HG03066 (cell line): ENCODE data around the gene HHIPL1.

Experiments
- ATAC-seq: cut with Tn5 transposase; IDR thresholded peaks from one replicate; pipeline ENCODE4 v1.9.1; 2021; ENCODE audit warnings: low read depth; ENCODE audit not compliant: unreplicated experiment

HHIPL1 gene

DNA sequence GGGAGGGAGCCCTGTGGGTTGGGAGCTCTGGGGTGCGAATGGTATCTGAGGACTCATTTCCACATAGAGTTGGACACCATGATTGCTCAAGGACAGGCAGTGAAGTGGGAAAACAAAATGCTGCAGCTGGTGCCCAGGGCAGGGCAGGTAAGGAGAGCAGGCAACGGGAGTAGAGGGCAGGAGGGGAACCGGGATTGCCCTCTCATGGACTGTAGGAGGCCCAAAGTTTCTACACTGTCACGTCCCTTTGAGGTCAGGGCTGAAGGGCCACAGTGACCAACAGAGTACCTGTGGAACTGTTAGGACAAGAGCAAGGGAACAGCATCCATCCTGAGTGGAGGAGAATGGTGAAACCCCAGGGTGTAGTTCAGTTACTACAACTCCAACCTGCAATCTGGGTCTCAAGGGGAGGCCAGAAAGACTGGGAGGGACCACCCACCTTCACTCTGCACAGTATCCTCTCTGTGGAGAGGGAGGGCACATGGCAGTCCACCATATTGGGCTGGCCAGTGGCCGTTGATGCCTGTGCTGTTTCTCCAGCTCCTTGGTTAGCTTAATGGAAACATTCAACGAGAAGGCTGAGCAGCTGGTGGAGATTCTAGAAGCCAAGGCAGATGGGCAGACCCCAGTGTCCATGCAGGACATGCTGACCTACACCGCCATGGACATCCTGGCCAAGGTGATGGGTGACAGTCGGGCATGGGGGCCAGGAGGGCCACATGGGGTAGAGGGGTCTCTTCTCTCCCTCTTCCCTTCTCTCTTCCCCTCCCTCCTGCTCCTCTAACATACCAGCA lies 61.4 kb downstream of the HHIPL1 start:
- no peak for ATAC-seq

DNA sequence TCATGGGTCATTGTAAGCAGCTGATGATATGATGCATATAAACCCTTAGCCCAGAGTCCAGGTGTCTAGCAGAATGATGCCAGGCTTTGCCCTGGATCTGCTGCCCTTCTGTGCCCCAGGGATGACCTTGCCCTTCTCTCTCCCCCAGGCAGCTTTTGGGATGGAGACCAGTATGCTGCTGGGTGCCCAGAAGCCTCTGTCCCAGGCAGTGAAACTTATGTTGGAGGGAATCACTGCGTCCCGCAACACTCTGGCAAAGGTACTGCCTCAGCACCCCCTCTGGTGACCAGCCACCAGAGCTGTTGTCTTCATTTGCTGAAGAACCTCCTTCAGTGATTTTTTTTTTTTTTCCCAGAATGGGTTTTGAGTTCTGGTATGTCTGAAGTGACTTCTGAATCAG lies 62.5 kb downstream of the HHIPL1 start:
- ATAC-seq, result no peak

DNA sequence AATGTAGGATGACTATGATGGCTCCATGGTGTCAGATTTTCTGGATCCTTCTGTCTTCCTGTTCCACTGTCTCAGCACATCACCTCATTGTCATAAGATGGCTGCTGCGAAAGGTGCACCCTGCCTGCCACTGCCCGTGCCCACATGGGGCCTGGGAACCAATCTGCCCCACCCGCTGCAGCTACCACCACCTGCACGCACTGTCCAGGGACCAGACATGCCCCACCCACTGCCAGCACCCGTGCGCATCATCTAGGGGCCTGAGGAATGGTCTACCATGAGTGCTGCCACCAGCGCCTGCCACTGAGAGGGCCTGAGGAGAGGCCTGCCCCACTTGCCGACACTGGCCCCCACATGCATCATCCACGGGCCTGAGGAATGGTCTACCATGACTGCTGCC lies 63.0 kb downstream of the HHIPL1 start:
- ATAC-seq, result no peak

DNA sequence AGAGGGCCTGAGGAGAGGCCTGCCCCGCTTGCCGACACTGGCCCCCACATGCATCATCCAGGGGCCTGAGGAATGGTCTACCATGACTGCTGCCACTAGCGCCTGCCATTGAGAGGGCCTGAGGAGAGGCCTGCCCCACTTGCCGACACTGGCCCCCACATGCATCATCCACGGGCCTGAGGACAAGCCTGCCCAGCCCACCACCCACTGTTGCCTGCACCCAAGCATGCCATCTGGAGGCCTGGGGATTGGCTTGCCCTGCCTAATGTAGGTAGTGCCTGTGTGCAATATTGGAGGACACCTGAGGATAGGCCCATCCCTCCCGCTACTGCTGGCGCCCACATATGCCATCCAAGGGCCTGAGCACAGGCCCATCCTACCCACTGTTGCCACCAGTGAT lies 63.5 kb downstream of the HHIPL1 start:
- ATAC-seq, result no peak

DNA sequence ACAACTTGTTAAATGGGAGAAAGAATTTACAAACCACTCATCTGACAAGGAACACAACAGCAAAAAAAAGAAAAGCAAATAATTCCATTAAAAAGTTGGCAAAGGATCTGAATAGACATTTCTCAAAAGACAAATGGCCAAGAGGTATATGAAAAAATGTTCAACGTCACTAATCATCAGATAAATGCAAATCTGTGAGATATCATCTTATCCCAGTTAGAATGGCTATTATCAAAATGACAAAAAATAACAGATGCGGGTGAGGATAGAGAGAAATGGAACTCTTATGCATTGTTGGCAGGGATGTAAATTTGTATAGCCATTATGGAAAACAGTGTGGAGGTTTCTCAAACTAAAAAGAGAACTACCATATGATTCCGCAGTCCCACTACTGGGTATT lies 69.0 kb downstream of the HHIPL1 start:
- no peak for ATAC-seq

DNA sequence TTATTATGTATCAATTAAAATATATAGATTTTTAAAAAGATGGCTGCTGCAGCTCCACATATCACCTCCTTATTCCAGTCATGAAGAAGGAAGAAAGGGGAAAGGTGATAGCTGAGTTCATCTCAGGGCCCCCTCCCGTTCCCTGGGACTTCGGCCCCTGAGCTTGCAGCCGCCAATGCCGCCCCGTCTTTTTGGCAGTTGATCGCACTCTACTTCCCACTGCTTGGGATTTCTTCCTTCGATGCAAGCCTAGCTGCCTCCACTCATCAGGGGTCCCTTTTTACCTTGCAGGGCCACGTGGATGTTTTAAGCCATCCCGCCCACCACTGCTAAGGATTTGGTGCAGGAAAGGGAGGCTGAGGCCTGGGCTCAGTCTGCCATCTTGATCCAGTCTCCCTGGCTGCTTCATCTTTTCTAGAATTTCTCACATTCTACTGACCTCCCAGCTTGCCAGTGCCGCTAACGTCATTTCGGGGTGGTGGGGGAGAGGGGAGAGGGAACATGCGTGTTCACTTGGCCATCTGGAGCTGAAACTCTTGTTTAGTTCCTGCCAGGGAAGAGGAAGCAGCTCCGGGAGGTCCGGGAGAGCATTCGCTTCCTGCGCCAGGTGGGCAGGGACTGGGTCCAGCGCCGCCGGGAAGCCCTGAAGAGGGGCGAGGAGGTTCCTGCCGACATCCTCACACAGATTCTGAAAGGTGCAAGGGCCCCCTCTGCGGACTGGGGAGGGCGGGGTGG lies 70.5 kb downstream of the HHIPL1 start:
- no peak for ATAC-seq

DNA sequence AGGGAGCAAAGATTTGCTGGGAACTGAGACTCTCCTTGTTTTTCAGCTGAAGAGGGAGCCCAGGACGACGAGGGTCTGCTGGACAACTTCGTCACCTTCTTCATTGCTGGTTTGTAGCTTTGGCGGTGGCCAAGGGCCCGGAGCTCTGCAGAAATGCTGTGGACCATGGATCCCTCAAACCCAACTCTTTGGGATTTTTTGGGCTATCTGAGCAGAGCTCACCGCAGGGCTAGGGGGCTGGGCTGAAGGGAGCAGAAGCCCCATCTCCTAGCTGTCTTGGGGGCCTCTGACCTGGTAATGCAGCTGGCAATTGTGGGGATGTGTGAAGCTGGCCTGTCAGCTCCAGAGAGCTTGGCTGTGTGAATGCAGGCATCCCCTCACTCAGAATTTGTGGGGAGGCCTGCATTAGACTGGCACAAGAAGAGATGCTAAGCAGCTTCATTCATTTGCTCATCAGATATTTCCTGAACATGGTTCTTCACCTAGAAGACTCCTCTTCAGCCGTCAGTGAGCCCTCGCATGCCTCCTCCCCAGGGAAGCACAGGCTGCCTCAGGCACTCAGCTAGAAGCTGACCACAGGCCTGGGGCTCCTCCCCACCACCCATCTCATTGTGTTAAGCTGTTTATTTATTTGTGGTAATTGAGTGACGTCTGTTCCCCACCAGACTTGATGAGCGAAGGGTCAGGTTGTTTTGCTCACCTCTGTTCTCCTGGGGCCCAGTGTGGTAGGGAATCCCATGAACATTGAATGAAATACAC lies 71.3 kb downstream of the HHIPL1 start:
- no peak for ATAC-seq

DNA sequence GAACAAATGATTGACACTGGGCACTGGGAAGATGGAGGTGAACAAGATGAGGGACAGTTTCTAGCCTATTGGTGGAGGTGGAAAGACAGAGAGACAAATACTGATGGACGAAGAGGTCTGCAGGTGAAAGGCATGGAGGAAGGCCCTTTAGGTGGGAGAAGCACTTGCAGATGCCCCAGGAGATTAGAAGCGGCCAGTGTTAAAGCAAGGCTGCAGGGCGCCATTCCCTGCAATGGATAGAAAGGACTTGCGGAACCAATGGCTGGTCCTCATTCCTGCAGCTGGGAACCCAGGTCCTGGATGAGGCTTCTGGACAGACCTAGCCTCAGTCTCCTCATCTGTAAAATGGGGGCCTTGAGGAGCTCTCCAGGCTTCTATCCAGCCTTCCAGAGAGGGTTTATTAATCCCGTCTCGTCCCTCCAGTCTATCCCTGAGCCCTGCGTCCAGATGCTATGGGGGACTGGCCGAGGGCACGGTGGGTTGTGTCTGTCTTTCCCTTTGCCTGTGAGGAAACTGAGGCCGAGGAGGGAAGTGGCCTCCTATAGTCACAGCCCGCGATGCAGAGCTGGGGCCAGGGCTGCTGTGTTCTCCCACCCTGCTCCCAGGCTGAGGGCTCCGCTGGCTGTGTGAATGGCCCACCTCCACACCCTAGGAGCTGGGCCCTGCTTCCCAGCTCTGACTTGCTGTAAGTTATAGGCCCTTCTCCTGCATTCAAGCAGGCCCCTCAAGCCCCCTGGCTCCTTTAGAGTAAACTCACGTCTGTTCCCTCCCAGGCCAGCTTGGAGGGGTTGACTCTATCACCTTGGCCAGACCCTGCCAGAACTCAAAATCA lies 72.1 kb downstream of the HHIPL1 start:
- ATAC-seq, result no peak

DNA sequence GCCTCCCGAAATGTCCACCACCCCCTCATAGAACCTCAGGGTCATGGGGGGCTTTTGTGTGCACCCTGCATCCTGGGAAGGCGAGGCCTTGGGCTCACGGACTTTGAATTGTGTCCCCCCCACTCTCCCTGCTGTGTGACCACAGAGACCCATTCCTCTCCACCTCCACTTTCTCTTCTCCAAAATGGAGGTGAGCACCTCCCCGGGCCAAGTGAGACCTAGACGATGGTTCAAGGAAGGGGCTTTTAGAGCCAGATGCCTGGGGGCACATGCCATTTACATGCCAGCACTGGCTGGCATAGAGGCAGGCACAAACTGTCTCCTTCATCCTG lies 72.7 kb downstream of the HHIPL1 start:
- no peak for ATAC-seq

DNA sequence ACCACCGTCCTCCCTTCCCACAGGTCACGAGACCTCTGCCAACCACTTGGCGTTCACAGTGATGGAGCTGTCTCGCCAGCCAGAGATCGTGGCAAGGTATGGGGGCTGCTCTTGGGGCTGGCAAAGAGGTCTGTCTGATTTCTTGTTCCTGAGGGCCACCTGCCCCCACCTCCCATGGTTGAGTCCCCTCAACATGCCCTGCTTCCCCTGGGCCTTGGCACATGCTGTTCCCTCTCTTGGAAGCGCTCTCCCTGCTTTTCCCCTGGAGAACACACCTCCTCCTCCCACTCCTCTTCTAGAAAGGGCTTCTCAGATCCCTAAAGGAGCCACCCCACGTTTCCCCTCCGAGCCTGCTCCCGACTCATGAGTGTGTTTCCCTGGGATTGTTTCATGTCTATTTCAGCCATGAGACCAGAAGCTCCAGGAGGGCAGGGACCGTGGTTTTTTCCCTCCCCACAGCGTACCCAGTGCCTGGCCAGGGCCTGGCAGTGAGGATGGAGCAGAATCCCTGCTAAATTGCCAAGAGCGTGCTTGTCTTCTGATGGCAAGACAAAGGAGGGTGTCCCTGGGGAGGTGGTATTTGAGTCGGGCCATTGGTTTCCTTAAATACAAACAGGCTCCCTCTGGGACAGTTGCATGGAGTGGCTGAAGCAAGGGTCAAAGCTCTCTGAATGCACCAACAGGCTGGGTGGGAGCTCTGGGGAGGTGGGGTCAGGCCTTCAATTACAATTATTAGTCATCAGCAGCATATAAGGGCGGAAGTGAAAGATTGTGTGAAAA lies 73.3 kb downstream of the HHIPL1 start:
- peak; percentile 87 for ATAC-seq

DNA sequence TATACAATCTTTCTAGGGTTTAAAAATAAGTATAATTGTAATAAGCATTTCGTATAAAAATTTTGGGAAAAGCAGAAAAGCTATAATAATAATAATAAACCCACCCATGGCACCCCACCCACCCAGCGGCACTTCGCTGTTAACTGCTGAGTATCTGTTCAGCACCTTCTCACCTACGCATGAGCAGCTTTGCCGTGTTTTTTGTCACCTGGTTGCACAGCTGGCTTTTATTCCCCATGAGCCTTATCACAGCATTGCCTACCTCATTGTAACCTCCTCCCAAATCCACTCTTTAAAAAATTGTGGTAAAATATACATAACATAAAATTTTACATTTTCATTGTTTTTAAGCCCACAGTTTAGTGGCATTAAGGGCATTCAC lies 73.9 kb downstream of the HHIPL1 start:
- peak; percentile 45 for ATAC-seq

DNA sequence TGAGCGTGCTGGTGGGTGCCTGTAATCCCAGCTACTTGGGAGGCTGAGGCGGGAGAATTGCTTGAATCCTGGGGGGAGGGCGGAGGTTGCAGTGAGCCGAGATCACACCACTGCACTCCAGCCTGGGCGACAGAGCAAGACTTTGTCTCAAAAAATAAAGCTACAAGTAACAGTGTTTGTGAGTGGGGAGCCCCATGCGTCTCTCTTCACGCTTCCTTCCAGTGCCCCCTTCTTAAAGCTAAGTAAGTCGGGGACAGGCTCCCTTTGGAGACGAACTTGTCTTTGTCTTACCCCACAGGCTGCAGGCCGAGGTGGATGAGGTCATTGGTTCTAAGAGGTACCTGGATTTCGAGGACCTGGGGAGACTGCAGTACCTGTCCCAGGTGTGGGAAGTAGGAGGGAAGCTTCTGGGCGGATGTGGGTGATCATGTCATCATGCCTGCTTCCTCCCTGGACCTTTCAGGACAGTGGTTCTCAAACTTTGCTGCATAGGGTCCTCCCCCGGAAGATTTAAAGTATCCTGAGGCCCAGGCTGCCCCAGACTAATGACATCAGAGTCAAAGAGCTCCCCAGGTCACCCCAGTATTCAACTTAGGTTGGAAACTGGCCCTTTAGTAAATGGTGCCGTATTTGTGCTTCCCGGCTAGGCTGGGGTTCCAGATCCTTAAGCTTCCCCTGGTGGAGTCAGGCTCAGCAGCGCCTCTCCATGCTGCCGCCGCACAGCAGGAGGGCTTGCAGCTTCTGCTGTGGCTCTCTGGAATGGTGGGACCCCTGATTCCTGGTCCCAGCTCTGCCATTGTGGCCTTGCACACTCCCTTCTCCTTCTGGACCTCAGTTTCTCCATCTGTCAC lies 76.2 kb downstream of the HHIPL1 start:
- no peak for ATAC-seq

DNA sequence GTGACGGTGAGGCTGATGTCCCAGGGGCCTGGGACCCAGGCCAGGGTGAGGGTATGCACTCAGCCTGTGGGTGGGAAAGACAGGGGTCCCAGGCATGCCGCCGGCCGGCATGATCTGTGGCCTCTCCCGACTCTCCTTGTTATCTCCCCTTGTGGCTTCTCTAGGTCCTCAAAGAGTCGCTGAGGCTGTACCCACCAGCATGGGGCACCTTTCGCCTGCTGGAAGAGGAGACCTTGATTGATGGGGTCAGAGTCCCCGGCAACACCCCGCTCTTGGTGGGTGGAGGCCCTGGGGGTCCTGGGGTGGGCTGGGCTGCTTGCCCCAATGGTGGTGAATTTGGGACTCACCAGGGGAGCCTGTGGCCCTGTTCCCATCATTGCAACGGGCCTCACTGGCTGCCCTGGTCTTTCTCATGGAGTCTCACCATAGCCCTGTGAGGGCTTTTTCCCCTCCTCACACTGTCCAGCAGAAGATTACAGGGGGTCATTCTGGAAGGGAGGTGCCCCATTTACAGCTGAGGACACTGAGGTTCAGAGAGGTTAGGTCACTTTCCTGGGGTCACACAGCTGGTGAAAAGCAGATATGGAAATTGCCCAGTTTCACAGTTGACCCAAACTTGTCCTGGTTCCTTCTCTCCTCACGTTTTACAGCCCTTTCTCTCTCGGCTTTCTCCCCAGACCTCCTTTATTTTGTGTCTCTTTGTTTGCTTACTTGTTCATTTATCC lies 77.0 kb downstream of the HHIPL1 start:
- ATAC-seq, result no peak

DNA sequence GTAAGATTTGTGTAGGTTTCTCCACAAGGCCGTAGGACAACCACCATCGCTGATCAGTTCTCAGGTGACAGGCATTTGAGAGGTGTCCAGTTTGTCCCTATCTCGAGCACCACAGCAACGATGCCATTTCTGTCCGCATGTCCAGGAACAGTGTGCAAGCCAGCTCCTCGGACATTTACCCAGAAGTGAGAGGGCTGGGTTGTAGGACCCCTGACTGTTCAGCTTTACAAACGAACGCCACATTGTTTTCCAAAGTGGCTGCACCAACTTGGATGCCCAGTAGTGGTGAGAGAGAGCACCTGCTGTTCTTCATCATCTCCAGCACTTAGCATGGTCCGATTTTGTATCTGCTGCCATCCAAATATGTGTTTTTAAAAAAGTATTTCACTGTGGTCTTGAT lies 77.8 kb downstream of the HHIPL1 start:
- no peak for ATAC-seq

DNA sequence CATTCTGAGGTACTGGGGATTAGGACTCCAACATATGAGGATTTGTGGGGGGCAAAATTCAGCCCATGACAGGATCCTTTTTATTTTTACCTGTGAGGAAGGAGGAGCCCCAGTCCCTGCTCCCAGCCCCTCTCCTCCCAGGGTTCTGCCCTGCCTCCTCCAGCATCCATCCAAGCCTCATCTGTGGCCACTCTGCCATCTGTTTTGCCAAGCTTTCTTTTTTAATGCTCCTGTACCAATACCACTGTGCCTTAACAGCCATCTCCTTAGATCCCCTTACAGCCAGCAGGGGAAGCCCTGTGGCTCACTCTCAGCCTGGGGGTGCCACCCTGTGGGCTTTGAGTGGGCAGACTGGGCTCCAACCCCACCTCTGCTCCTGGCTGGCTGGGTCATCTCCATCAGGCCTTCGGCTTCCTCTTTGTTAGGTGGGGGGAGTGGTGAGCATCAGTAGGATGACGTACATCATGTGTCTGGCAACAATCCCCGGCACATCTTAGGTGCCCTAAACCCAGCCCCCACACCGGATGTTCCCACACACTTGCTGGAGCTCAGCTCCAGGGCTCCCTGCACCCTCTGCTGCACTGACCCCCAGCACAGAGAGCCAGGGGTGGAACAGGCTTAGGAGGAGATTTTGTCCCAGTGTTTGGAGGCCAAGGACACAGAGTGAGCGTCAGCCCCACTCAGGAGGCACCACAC lies 79.4 kb downstream of the HHIPL1 start:
- no peak for ATAC-seq

DNA sequence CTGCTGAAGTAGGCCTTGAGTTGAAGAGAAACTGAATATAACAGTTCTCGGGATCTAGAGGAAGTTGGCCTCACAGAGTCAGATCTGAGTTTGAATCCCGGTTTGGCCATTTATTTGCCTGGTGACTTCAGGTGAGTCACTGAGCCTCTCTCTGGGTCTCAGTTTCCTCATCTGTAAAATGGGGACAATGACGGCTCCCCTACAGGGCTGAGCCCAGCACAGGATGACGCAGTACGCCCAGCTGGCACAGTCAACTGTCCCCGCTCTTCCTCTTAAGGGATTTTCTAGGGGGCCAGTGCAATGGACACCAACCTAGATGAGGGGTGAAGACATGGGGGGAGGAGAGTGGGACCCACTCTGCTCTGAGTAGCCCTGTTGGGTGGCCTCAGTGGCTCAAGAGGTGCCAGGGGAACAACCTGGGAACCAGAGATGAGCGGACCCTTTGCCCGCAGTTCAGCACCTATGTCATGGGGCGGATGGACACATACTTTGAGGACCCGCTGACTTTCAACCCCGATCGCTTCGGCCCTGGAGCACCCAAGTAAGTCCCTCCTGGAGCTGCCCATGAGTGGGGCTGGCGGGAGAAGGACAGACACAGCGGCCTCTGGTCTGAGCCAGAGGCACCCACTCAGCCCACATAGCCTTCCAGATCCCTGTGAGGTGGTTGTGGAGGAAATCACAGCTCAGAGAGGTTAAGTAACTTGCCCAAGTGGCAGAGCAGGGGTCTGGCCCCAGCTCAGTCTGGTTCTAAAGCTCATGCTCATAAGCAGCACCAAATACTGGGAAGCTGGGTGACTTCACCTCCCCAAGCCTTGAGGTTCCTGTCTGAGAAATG lies 80.2 kb downstream of the HHIPL1 start:
- ATAC-seq, result no peak
